Neutrophil (primary cell): ENCODE results near the gene ATP11A.

ENCODE experiments used
- H3K27ac ChIP-seq: fragments of 200-600 bp; sonication (generic); 2 replicates; pipeline ENCODE4 v1.5.1; 2016; ENCODE audit warnings: mild to moderate bottlenecking, moderate library complexity
- H3K27me3 ChIP-seq: fragments of 200-600 bp; sonication (generic); 2 replicates; pipeline ENCODE4 v1.6.0; 2016; ENCODE audit warnings: mild to moderate bottlenecking
- H3K36me3 ChIP-seq: fragments of 200-600 bp; sonication (generic); 2 replicates; pipeline ENCODE4 v1.5.1; 2017
- H3K4me1 ChIP-seq, 2 experiments: fragments of 200-600 bp in 1 of 2; sonication (generic) in 1 of 2; 1 replicate in 1 of 2; 2 replicates in 1 of 2; pipeline versions ENCODE4 v1.5.1 to v1.6.1; 2013 to 2016; ENCODE audit warnings: low read depth in 1 of 2, low read length in 1 of 2, mild to moderate bottlenecking in 1 of 2, moderate library complexity in 1 of 2; ENCODE audit not compliant: control insufficient read depth in 1 of 2, insufficient read depth in 1 of 2
- H3K4me3 ChIP-seq, 2 experiments: fragments of 200-600 bp in 1 of 2; sonication (generic) in 1 of 2; 1 replicate in 1 of 2; 2 replicates in 1 of 2; pipeline ENCODE4 v1.5.1; 2013 to 2016; ENCODE audit warnings: low read depth in 1 of 2, low read length in 1 of 2, mild to moderate bottlenecking in 1 of 2, moderate library complexity in 1 of 2
- H3K9me3 ChIP-seq: fragments of 200-600 bp; sonication (generic); 2 replicates; pipeline ENCODE4 v1.5.1; 2016
- CTCF ChIP-seq: fragments of 200-600 bp; sonication (generic); IDR thresholded peaks from 2 replicates; pipeline ENCODE4 v1.5.1; 2016; ENCODE audit warnings: antibody characterized with exemption

ATP11A gene

GRCh38 chr13:112721198-112722104, 31.6 kb downstream of the ATP11A start:
- H3K4me1 ChIP-seq: peaks cover 10 to 20% of the 10 kb centered on the region in 2 experiments
- H3K36me3 ChIP-seq: peaks cover 10% of the 10 kb centered on the region
- TF ChIP-seq CTCF: no peak

GRCh38 chr13:112722433-112723263, 32.8 kb downstream of the ATP11A start:
- peaks cover 10 to 20% of the 10 kb centered on the region in 2 experiments for H3K4me1 ChIP-seq
- H3K27me3 ChIP-seq: no peaks in the 10 kb centered on the region
- H3K27ac ChIP-seq: peak overlapping the region; percentile 18
- H3K9me3 ChIP-seq: no peaks in the 10 kb centered on the region
- no peak for TF ChIP-seq CTCF
- no peak overlapping the region for H3K4me3 ChIP-seq
- peaks cover 10% of the 10 kb centered on the region for H3K36me3 ChIP-seq

More at GRCh38 chr13:112721198-112722104, 31.6 kb downstream of the ATP11A start:
- Histone ChIP-seq H3K27ac (no peak overlapping the region), H3K9me3 (no peaks in the 10 kb centered on the region), H3K27me3 (no peaks in the 10 kb centered on the region), H3K4me3 (no peak overlapping the region)

GRCh38 chr13:112723771-112724170, 33.9 kb downstream of the ATP11A start:
- Histone ChIP-seq H3K36me3 (peaks cover 17% of the 10 kb centered on the region), H3K27me3 (no peaks in the 10 kb centered on the region), H3K27ac (no peak overlapping the region), H3K9me3 (no peaks in the 10 kb centered on the region), H3K4me1 (peaks cover 10 to 20% of the 10 kb centered on the region in 2 experiments), H3K4me3 (no peak overlapping the region)
- TF ChIP-seq CTCF: no peak

GRCh38 chr13:112724788-112725345, 35.0 kb downstream of the ATP11A start:
- Histone ChIP-seq H3K27me3 (no peaks in the 10 kb centered on the region), H3K9me3 (no peaks in the 10 kb centered on the region), H3K27ac (peak overlapping the region; percentile 65), H3K4me3 (no peak overlapping the region), H3K4me1 (peaks cover 10 to 20% of the 10 kb centered on the region in 2 experiments), H3K36me3 (peaks cover 26% of the 10 kb centered on the region)
- no peak for TF ChIP-seq CTCF

- peaks cover 31% of the 10 kb centered on the region for H3K36me3 ChIP-seq
- no peaks in the 10 kb centered on the region for H3K9me3 ChIP-seq
- H3K27me3 ChIP-seq: no peaks in the 10 kb centered on the region
- peak overlapping the region; percentile 65 for H3K27ac ChIP-seq
- peaks cover 10 to 20% of the 10 kb centered on the region in 2 experiments for H3K4me1 ChIP-seq
- H3K4me3 ChIP-seq: no peak overlapping the region
- TF ChIP-seq CTCF: no peak
Observed at GRCh38 chr13:112725346-112726015, 35.6 kb downstream of the ATP11A start.
